ENCODE results near the gene ZNF564. TPM values are rescaled to one million over a fixed set of nuclear protein-coding genes. Genes with fewer than 3 reads are reported as not detected.

Gene ZNF564

GRCh38 chr19:12478234-12478941, 72.9 kb downstream of the ZNF564 start:
- no peak overlapping the region for H3K14ac ChIP-seq (ENCODE audit: low read length)
- peaks cover 0 to 95% of the 10 kb centered on the region in 2 donors for H3K9me3 ChIP-seq (replicated peaks in 1 of 2; ENCODE audit: control insufficient read depth in 2 of 2, insufficient read depth in 1 of 2, low read depth in 1 of 2, low read length in 2 of 2)
- no peak overlapping the region for H3K18ac ChIP-seq (ENCODE audit: low read length)
- H4K8ac ChIP-seq (ENCODE audit: low read depth, low read length): no peak overlapping the region
- no peak overlapping the region for H2AFZ ChIP-seq (ENCODE audit: low read length)
- no peak for DNase-seq (ENCODE audit: low spot score)
- no peak overlapping the region for H2AK5ac ChIP-seq (ENCODE audit: low read depth, low read length)
- H2BK5ac ChIP-seq (ENCODE audit: low read length): no peak overlapping the region
- no peak overlapping the region for H4K91ac ChIP-seq (ENCODE audit: low read depth, low read length, poor library complexity)
- no peak overlapping the region for H3K23ac ChIP-seq (ENCODE audit: low read depth, low read length, poor library complexity)
- no peak overlapping the region for H3K4ac ChIP-seq (ENCODE audit: low read length)
- H3K27me3 ChIP-seq (ENCODE audit: control insufficient read depth in 3 of 3, insufficient read depth in 3 of 3, low read depth in 1 of 3, low read length in 3 of 3): no peaks in the 10 kb centered on the region
- H2BK12ac ChIP-seq (ENCODE audit: low read length): no peak overlapping the region
- no peak overlapping the region for H3K9ac ChIP-seq (ENCODE audit: low read depth, low read length, poor library complexity)
- H3K79me1 ChIP-seq (ENCODE audit: low read depth, low read length): peaks cover 2% of the 10 kb centered on the region
- H3K4me3 ChIP-seq (ENCODE audit: low read length in 2 of 2): no peak overlapping the region
- no peak overlapping the region for H3K27ac ChIP-seq (replicated peaks; ENCODE audit: low read length)
- no CpG with 5 or more reads among the region's 5 CpGs for WGBS, 2 donors (ENCODE audit: extremely low coverage in 2 of 2, insufficient read length in 2 of 2, insufficient replicate concordance in 1 of 2)
- peaks cover 0 to 70% of the 10 kb centered on the region in 2 donors for H3K36me3 ChIP-seq (replicated peaks in 1 of 2; ENCODE audit: control insufficient read depth in 2 of 2, insufficient read depth in 2 of 2, low read length in 2 of 2)
- H3K4me2 ChIP-seq (ENCODE audit: insufficient read depth, low read length, poor library complexity, severe bottlenecking): no peak overlapping the region
- peaks cover 0 to 2% of the 10 kb centered on the region in 2 donors for H3K4me1 ChIP-seq (ENCODE audit: control insufficient read depth in 2 of 2, insufficient read depth in 1 of 2, low read depth in 1 of 2, low read length in 2 of 2)
- no peak overlapping the region for H2BK120ac ChIP-seq (ENCODE audit: low read depth, low read length)
- no peak overlapping the region for H2BK15ac ChIP-seq (ENCODE audit: low read length)

Small RNA genes lying within 50 kb of the gene (small RNA-seq; reads per million reads assigned to genes)
- gene MTCO1P27 (ENCODE audit: insufficient read depth): not detected
- not detected for gene PPIAP20 (ENCODE audit: insufficient read depth)

Measured in neuronal stem cell (in vitro differentiated cells).